OCI-LY1 (cell line): Measurements from ENCODE around the gene HLA-DQA1.
"Not testable (repeated sequence)": the region's sequence is repeated elsewhere in the genome, so short reads cannot be mapped to it uniquely, and the experiment has no call there.

Experiments
- H2AFZ ChIP-seq: fragments of 200-600 bp; sonication (generic), shearing (Covaris generic); 2 replicates; pipeline ENCODE4 v1.6.0; 2014; ENCODE audit warnings: antibody characterized with exemption, mild to moderate bottlenecking, low read length
- H3F3A ChIP-seq: fragments of 200-600 bp; sonication (generic), shearing (Covaris generic); 2 replicates; pipeline ENCODE4 v1.6.0; 2014; ENCODE audit warnings: mild to moderate bottlenecking, antibody characterized with exemption, low read length, moderate library complexity; ENCODE audit not compliant: insufficient read depth
- H3K27ac ChIP-seq: fragments of 200-600 bp; sonication (generic); 2 replicates; pipeline ENCODE4 v1.5.1; 2014; ENCODE audit warnings: low read length, mixed run types, mild to moderate bottlenecking, low read depth; ENCODE audit not compliant: poor library complexity, severe bottlenecking
- H3K27me3 ChIP-seq: fragments of 200-600 bp; sonication (generic); 2 replicates; pipeline ENCODE4 v1.6.0; 2014; ENCODE audit warnings: antibody characterized with exemption, mild to moderate bottlenecking, low read length, moderate library complexity; ENCODE audit not compliant: insufficient read depth
- H3K36me3 ChIP-seq: fragments of 200-600 bp; sonication (generic); 2 replicates; pipeline ENCODE4 v1.6.1; 2014; ENCODE audit warnings: mild to moderate bottlenecking, antibody characterized with exemption, low read length, moderate library complexity, mixed read lengths; ENCODE audit not compliant: insufficient read depth
- H3K4me1 ChIP-seq: fragments of 200-600 bp; sonication (generic); 2 replicates; pipeline ENCODE4 v1.5.1; 2014; ENCODE audit warnings: mild to moderate bottlenecking, low read length, moderate library complexity; ENCODE audit not compliant: insufficient read depth, severe bottlenecking
- H3K4me2 ChIP-seq: fragments of 200-600 bp; sonication (generic), shearing (Covaris generic); 2 replicates; pipeline ENCODE4 v1.6.1; 2014; ENCODE audit warnings: low read length
- H3K4me3 ChIP-seq: fragments of 200-600 bp; sonication (generic); 2 replicates; pipeline ENCODE4 v1.5.1; 2014; ENCODE audit warnings: low read length, low read depth, mild to moderate bottlenecking, mixed read lengths; ENCODE audit not compliant: poor library complexity, severe bottlenecking
- H3K79me2 ChIP-seq: fragments of 200-600 bp; shearing (Covaris generic); 2 replicates; pipeline ENCODE4 v1.6.1; 2016; ENCODE audit warnings: mixed run types, low read length, mixed read lengths; ENCODE audit not compliant: insufficient read depth
- H3K9ac ChIP-seq: fragments of 200-600 bp; sonication (generic), shearing (Covaris generic); 2 replicates; pipeline ENCODE4 v1.6.1; 2014; ENCODE audit warnings: mild to moderate bottlenecking, low read length, mixed read lengths
- H3K9me2 ChIP-seq: fragments of 200-600 bp; sonication (generic), shearing (Covaris generic); 2 replicates; pipeline ENCODE4 v1.6.1; 2014; ENCODE audit warnings: low read depth, mild to moderate bottlenecking, low read length, mixed read lengths
- H3K9me3 ChIP-seq: fragments of 200-600 bp; shearing (Covaris generic); 2 replicates; pipeline ENCODE4 v1.6.1; 2014; ENCODE audit warnings: low read length, mixed read lengths
- H4K20me1 ChIP-seq: fragments of 200-600 bp; sonication (generic), shearing (Covaris generic); 2 replicates; pipeline ENCODE4 v1.6.0; 2016; ENCODE audit warnings: mild to moderate bottlenecking, low read length; ENCODE audit not compliant: insufficient read depth
- EZH2 ChIP-seq: fragments of 200-600 bp; sonication (generic), shearing (Covaris generic); IDR thresholded peaks from 2 replicates; pipeline ENCODE4 v1.8.0; 2017; ENCODE audit warnings: borderline replicate concordance, mixed run types, mild to moderate bottlenecking, antibody characterized with exemption, low read length, moderate library complexity, mixed read lengths
- TF ChIP-seq, protein P1 (sequence below): fragments of 200-600 bp; sonication (generic), shearing (Covaris generic); IDR thresholded peaks from 2 replicates; pipeline ENCODE4 v1.5.1; 2017; ENCODE audit warnings: mild to moderate bottlenecking, antibody characterized with exemption, low read length, moderate library complexity, mixed read lengths

The HLA-DQA1 gene

DNA sequence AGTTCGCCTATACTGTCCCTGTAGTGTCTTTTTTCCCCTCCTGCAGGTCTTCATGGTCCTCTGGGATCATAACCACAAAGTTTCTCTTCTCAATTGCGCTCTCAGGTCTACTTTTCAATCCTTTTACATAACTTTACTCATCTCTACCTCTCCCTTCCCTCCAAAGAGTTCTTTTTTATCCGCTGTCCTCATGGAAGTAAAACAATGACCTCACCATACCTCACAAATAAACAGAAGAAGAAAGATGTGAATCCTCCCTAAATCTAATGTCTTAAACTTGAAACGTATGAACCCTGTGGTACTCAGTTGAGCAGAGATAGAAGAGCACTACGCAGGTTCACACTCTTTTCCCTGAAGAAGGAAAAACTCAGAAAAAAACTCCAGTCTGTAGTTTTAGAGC, 12.1 kb upstream of the HLA-DQA1 start:
- no peak overlapping the region for H3K4me3 ChIP-seq
- H3K27me3 ChIP-seq: no peaks in the 10 kb centered on the region
- peaks cover 57% of the 10 kb centered on the region for H3K4me1 ChIP-seq
- H3K27ac ChIP-seq: peak overlapping the region; percentile 95
- no peaks in the 10 kb centered on the region for H3K79me2 ChIP-seq
- H4K20me1 ChIP-seq: no peaks in the 10 kb centered on the region
- H3K4me2 ChIP-seq: peak overlapping the region; percentile 21; the same call in 1 of the 2 replicates
- no peak overlapping the region for H2AFZ ChIP-seq
- no peaks in the 10 kb centered on the region for H3K9me2 ChIP-seq
- H3K9me3 ChIP-seq: no peaks in the 10 kb centered on the region
- TF ChIP-seq, protein P1, sequence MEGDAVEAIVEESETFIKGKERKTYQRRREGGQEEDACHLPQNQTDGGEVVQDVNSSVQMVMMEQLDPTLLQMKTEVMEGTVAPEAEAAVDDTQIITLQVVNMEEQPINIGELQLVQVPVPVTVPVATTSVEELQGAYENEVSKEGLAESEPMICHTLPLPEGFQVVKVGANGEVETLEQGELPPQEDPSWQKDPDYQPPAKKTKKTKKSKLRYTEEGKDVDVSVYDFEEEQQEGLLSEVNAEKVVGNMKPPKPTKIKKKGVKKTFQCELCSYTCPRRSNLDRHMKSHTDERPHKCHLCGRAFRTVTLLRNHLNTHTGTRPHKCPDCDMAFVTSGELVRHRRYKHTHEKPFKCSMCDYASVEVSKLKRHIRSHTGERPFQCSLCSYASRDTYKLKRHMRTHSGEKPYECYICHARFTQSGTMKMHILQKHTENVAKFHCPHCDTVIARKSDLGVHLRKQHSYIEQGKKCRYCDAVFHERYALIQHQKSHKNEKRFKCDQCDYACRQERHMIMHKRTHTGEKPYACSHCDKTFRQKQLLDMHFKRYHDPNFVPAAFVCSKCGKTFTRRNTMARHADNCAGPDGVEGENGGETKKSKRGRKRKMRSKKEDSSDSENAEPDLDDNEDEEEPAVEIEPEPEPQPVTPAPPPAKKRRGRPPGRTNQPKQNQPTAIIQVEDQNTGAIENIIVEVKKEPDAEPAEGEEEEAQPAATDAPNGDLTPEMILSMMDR: no peak
- no peak for TF ChIP-seq EZH2
- H3K36me3 ChIP-seq: no peaks in the 10 kb centered on the region
- no peaks in the 10 kb centered on the region for H3F3A ChIP-seq
- H3K9ac ChIP-seq: no peak overlapping the region; the same call in 1 of the 2 replicates

DNA sequence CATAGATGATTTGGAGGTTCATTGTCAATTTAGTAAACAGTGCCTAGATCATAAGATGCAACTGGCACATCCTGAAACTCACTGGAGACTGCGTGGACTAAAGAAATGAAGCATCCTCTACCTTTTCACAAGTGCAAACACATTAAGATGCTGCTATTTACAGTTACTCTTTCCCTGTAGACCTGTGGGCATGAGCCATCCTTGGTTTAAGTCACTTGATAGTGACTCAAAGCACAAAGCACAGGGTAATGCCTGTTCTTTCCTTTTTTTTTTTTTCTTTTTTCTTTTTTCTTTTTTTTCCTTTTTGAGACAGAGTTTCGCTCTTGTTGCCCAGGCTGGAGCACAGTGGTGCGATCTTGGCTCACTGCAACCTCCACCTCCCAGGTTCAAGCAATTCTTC, 10.0 kb upstream of the HLA-DQA1 start:
- Histone ChIP-seq H3K9ac (no peak overlapping the region), H3K79me2 (no peaks in the 10 kb centered on the region), H3K27me3 (no peaks in the 10 kb centered on the region), H3K27ac (peak overlapping the region; percentile 55), H3K36me3 (no peaks in the 10 kb centered on the region), H3K9me3 (no peaks in the 10 kb centered on the region), H3K4me3 (no peak overlapping the region), H3K4me2 (no peak overlapping the region), H2AFZ (no peak overlapping the region), H3K4me1 (peaks cover 51% of the 10 kb centered on the region), H3F3A (no peaks in the 10 kb centered on the region), H3K9me2 (no peaks in the 10 kb centered on the region), H4K20me1 (no peaks in the 10 kb centered on the region)
- TF ChIP-seq, protein P1: no peak
- no peak for TF ChIP-seq EZH2

DNA sequence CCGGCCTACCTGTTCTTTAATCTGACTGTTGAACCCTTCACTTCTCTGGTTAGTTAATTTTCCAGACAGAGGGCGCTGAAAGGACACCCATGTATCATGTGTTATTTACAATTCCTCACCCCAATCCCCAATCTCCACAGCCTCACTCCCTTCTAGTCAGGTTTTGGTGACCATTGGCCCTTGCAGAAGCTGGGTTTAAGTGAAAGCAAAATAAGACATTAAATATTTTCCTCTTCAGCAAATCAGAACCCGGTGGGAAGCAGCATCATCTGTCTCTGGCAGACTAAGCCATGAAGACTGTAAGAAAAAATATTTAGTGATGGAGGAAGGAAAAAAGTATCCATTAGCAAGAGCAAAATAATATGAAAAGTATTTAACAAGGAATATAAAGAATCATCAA, 9.4 kb upstream of the HLA-DQA1 start:
- Histone ChIP-seq H3K9me3 (no peaks in the 10 kb centered on the region), H3K4me2 (no peak overlapping the region), H3K4me3 (no peak overlapping the region), H3K27ac (peak overlapping the region; percentile 55), H3K79me2 (no peaks in the 10 kb centered on the region), H3K9me2 (no peaks in the 10 kb centered on the region), H2AFZ (no peak overlapping the region), H4K20me1 (no peaks in the 10 kb centered on the region), H3K4me1 (peaks cover 52% of the 10 kb centered on the region), H3K9ac (no peak overlapping the region), H3F3A (no peaks in the 10 kb centered on the region), H3K27me3 (no peaks in the 10 kb centered on the region), H3K36me3 (no peaks in the 10 kb centered on the region)
- TF ChIP-seq, protein P1: peak; percentile 15; the same call in 1 of the 2 replicates
- TF ChIP-seq EZH2: no peak

DNA sequence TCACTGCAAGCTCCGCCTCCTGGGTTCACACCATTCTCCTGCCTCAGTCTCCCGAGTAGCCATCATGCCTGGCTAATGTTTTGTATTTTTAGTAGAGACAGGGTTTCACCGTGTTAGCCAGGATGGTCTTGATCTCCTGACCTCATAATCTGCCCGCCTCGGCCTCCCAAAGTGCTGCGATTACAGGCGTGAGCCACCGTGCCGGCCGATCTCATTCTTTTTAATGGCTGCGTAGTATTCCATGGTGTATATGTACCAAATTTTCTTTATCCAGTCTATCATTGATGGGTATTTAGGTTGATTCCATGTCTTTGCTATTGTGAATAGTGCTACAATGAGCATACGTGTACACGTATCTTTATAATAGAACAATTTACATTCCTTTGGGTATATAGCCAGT, 7.4 kb upstream of the HLA-DQA1 start:
- not testable (repeated sequence) for H3K27ac ChIP-seq, H3K9ac ChIP-seq, H3K9me2 ChIP-seq, H3K27me3 ChIP-seq, H3K36me3 ChIP-seq, H3K4me3 ChIP-seq, H2AFZ ChIP-seq, H3K4me2 ChIP-seq, H3F3A ChIP-seq, H3K79me2 ChIP-seq, H3K9me3 ChIP-seq, H4K20me1 ChIP-seq
- H3K4me1 ChIP-seq: peaks cover 42% of the 10 kb centered on the region
